Gastroesophageal sphincter (tissue), 3 donors: ENCODE measurements around the gene CUX1.

Experiments
- POLR2A ChIP-seq, 2 donors: fragments of 450-650 bp; IDR thresholded peaks; one replicate each; pipeline ENCODE4 v1.6.1; 2017; ENCODE audit warnings: antibody characterized with exemption in 2 of 2, mild to moderate bottlenecking in 2 of 2, moderate library complexity in 1 of 2
- POLR2AphosphoS5 ChIP-seq: sonication (generic); formaldehyde crosslinking; IDR thresholded peaks from one replicate; pipeline ENCODE4 v1.6.1; 2017; ENCODE audit warnings: antibody characterized with exemption
- TF ChIP-seq, protein P1 (sequence below), 4 experiments: fragments of 200-600 bp in 2 of 4; fragments of 450-650 bp in 2 of 4; sonication (generic) in 1 of 4; IDR thresholded peaks; one replicate each; pipeline ENCODE4 v1.5.1; 2017 to 2019; ENCODE audit warnings: antibody characterized with exemption in 4 of 4, mild to moderate bottlenecking in 2 of 4, moderate library complexity in 2 of 4

DNA sequence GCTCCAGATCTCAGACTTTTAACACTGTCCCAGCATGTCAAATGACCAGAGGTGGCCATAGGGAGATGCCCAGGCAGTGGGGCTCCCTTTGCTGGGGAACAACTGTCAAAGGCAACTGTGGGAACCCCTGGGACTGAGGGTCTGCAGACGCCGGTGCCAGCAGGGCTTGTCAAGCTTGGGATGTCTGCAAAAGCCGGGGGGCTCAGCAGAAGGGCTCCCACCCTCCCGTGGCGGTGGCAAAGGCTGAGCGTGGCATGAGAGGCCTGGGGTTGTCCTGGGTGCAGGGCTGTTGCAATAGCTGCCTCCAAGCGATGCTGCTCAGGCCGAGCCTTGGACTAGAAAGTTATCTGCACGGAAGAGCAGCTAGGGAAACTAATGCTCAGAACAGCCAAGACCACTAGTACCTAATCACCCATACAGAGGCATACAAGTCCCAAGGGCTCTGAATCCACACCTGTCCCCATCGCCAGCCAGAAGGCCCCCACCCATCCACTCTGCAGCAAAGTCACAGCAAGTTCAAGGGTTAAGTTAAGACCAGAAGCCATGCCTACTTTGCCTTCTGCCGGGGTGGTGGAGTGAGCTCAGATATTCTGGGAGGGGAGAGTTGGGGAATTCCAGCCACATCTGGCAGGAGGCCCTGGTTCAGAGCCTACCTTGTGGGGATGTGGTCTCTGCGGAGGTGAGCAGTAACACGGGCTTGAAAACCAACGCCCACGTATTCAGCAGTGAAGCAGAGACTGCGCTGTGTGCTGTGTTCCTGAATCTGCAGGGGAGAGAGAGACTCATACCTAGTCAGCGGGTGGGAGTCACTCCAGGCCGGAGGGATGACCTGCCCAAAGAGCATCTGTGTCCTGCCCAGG lies 473.9 kb downstream of the CUX1 start:
- no peak for TF ChIP-seq POLR2A (IDR thresholded peaks at IDR 0.05)
- TF ChIP-seq, protein P1, sequence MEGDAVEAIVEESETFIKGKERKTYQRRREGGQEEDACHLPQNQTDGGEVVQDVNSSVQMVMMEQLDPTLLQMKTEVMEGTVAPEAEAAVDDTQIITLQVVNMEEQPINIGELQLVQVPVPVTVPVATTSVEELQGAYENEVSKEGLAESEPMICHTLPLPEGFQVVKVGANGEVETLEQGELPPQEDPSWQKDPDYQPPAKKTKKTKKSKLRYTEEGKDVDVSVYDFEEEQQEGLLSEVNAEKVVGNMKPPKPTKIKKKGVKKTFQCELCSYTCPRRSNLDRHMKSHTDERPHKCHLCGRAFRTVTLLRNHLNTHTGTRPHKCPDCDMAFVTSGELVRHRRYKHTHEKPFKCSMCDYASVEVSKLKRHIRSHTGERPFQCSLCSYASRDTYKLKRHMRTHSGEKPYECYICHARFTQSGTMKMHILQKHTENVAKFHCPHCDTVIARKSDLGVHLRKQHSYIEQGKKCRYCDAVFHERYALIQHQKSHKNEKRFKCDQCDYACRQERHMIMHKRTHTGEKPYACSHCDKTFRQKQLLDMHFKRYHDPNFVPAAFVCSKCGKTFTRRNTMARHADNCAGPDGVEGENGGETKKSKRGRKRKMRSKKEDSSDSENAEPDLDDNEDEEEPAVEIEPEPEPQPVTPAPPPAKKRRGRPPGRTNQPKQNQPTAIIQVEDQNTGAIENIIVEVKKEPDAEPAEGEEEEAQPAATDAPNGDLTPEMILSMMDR (IDR thresholded peaks at IDR 0.05): no peak
- no peak for TF ChIP-seq POLR2AphosphoS5
